ENCODE results near the gene BSCL2. TPM values are rescaled to one million over a fixed set of nuclear protein-coding genes. Genes with fewer than 3 reads are reported as not detected.

Gene BSCL2
- total and polyA plus RNA-seq, 2 of the 13 experiments (the other 11 are each of a cell fraction or from before 2014, with no cell fraction given), result 19.5 to 21.1 TPM

DNA sequence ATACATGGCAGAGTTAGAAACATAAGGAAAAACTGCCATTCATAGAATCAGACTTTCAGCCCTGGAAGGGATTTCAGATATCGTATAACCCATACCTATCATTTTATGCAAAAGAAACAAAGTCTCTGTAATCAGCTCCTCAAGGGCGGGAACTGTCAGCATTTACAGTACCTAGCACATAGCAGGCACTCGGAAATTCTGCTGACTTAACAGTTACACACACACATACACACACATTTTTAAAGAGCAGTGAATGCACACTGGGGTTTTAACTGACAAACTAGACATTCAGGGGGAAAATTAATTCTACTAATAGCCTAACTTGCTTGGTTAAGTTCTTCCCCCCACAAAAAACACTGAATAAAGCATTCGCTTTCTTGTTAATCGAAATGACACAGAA lies 9.0 kb upstream of the BSCL2 start:
- ATAC-seq (no peak), FAIRE-seq (no peak), DNase-seq (ENCODE audit: low spot score) (no peak)
- no peaks in the 10 kb centered on the region for H3K27me3 ChIP-seq (ENCODE audit: control insufficient read depth in 1 of 2, insufficient read depth in 2 of 2, low read length in 2 of 2)
- no TSS peak for BruUV-seq (replicated peaks)
- H3K4me1 ChIP-seq (ENCODE audit: insufficient read depth, low read length), result no peaks in the 10 kb centered on the region
- no peak overlapping the region for H2AFZ ChIP-seq (ENCODE audit: low read length)
- intact Hi-C loops (cut with micrococcal nuclease; ENCODE audit: unreplicated experiment), result no loop called here
- 0 out of 2 replicates have a peak overlapping the region, but pooled peaks have one; percentile 3 for H3K9ac ChIP-seq (ENCODE audit: insufficient read depth, low read depth, low read length)
- peaks cover 16% of the 10 kb centered on the region for H3K79me2 ChIP-seq (ENCODE audit: insufficient read depth, low read length)
- H4K20me1 ChIP-seq (ENCODE audit: insufficient read depth, low read length), result no peaks in the 10 kb centered on the region; the same call in 1 of the 2 replicates
- H3K4me3 ChIP-seq (replicated peaks in 1 of 3; ENCODE audit: insufficient read depth in 1 of 3, low read depth in 2 of 3, low read length in 3 of 3), result no peak overlapping the region
- H3K9me3 ChIP-seq (ENCODE audit: low read length), result no peaks in the 10 kb centered on the region
- POLR2A ChIA-PET, result interaction anchor here (1.8 kb wide), 1 partner anchor 11 kb away, joined by 6 read pairs; the partner anchor contains the start of gene HNRNPUL2
- in situ Hi-C loops (cut with HindIII; ENCODE audit: extremely low pct_ligation_motif_present, low pct_unique_long_range_greater_than_20kb), result no loop called here
- WGBS (ENCODE audit: low lambda C conversion rate), result 94% methylated on average over 5 of the region's 5 CpGs
- CTCF ChIA-PET (ENCODE audit: low intra/inter-chr PET ratio, low total read pairs), result no interaction called here
- TF ChIP-seq MATR3 (CRISPR knock-in tag; IDR thresholded peaks at IDR 0.05) (no peak), NFIC (IDR thresholded peaks at IDR 0.05; ENCODE audit: low read length) (no peak), CEBPB (IDR thresholded peaks at IDR 0.05; ENCODE audit: borderline replicate concordance, low read depth, low read length) (no peak), NAIF1 (CRISPR knock-in tag; IDR thresholded peaks at IDR 0.05; ENCODE audit: borderline replicate concordance) (no peak), KAT8 (CRISPR knock-in tag; IDR thresholded peaks at IDR 0.05) (no peak), MAFF (IDR thresholded peaks at IDR 0.05; ENCODE audit: low read depth, low read length) (peak; percentile 93), TBL1XR1 (IDR thresholded peaks at IDR 0.05; ENCODE audit: borderline replicate concordance, low read length, partially characterized antibody) (no peak), RBAK (CRISPR knock-in tag; IDR thresholded peaks at IDR 0.05) (no peak), MAFK (conservative IDR thresholded peaks at IDR 0.05 in 1 of 2, IDR thresholded peaks at IDR 0.05 in 1 of 2; ENCODE audit: low read length in 2 of 2) (peak; percentile 90 to 95), ZNF569 (CRISPR knock-in tag; IDR thresholded peaks at IDR 0.05; ENCODE audit: borderline replicate concordance) (no peak)
- no peak overlapping the region for H3K27ac ChIP-seq (ENCODE audit: extremely low read length, insufficient read depth, low read length)
- H3K36me3 ChIP-seq (replicated peaks in 1 of 2; ENCODE audit: control insufficient read depth in 1 of 2, insufficient read depth in 2 of 2, low read length in 2 of 2), result peaks cover 31 to 92% of the 10 kb centered on the region in 2 experiments
- no peak overlapping the region for H3K4me2 ChIP-seq (ENCODE audit: low read depth, low read length)

All from HepG2 (cell line).